Tibial artery (tissue), 4 donors: ENCODE data around the gene PKD1L1.

ENCODE experiments used
- DNase-seq, 2 donors: peaks; one replicate each; pipeline ENCODE4 v3.0.0-alpha.2; 2019
- H3K27ac ChIP-seq, 2 donors: fragments of 200-600 bp; sonication (generic) in 1 of 2; 1 replicate in 1 of 2; 2 replicates in 1 of 2; pipeline ENCODE4 v1.5.1; 2018 to 2019; ENCODE audit warnings: mild to moderate bottlenecking in 1 of 2
- H3K27me3 ChIP-seq, 2 donors: fragments of 200-600 bp; sonication (generic) in 1 of 2; one replicate each; pipeline versions ENCODE4 v1.5.1 to v1.6.0; 2016 to 2019
- H3K36me3 ChIP-seq, 3 donors: fragments of 200-600 bp; sonication (generic) in 2 of 3; one replicate each; pipeline ENCODE4 v1.5.1; 2016 to 2019; ENCODE audit warnings: mild to moderate bottlenecking in 2 of 3
- H3K4me1 ChIP-seq, 4 donors: fragments of 200-600 bp; sonication (generic) in 2 of 4; 1 replicate in 3 of 4; 2 replicates in 1 of 4; pipeline ENCODE4 v1.5.1; 2016 to 2019
- H3K4me3 ChIP-seq, 2 donors: fragments of 200-600 bp; sonication (generic) in 1 of 2; 1 replicate in 1 of 2; 2 replicates in 1 of 2; pipeline ENCODE4 v1.5.1; 2018 to 2019; ENCODE audit warnings: mild to moderate bottlenecking in 2 of 2
- H3K9me3 ChIP-seq, 3 donors: fragments of 200-600 bp; sonication (generic) in 1 of 3; one replicate each; pipeline ENCODE4 v1.5.1; 2016 to 2019
- intact Hi-C: fragments of 100-400 bp; cut with DNase I; formaldehyde crosslinking; loops from one replicate; pipeline ENCODE4 v1.15.0; 2023; ENCODE audit warnings: low total_unique reads
- TF ChIP-seq, protein P1 (sequence below), 2 experiments: fragments of 200-600 bp in 1 of 2; fragments of 450-650 bp in 1 of 2; IDR thresholded peaks; one replicate each; pipeline ENCODE4 v1.5.1; 2017 to 2019; ENCODE audit warnings: antibody characterized with exemption in 2 of 2, mild to moderate bottlenecking in 1 of 2, moderate library complexity in 1 of 2

Gene PKD1L1

GRCh38 chr7:47875998-47876744 lies 72.1 kb downstream of the PKD1L1 start:
- TF ChIP-seq, protein P1, sequence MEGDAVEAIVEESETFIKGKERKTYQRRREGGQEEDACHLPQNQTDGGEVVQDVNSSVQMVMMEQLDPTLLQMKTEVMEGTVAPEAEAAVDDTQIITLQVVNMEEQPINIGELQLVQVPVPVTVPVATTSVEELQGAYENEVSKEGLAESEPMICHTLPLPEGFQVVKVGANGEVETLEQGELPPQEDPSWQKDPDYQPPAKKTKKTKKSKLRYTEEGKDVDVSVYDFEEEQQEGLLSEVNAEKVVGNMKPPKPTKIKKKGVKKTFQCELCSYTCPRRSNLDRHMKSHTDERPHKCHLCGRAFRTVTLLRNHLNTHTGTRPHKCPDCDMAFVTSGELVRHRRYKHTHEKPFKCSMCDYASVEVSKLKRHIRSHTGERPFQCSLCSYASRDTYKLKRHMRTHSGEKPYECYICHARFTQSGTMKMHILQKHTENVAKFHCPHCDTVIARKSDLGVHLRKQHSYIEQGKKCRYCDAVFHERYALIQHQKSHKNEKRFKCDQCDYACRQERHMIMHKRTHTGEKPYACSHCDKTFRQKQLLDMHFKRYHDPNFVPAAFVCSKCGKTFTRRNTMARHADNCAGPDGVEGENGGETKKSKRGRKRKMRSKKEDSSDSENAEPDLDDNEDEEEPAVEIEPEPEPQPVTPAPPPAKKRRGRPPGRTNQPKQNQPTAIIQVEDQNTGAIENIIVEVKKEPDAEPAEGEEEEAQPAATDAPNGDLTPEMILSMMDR (IDR thresholded peaks at IDR 0.05), result no peak
- DNase-seq, result no peak
- intact Hi-C loops, result no loop called here
- Histone ChIP-seq H3K4me1 (no peaks in the 10 kb centered on the region), H3K36me3 (no peaks in the 10 kb centered on the region), H3K27me3 (no peaks in the 10 kb centered on the region), H3K9me3 (no peaks in the 10 kb centered on the region), H3K27ac (no peak overlapping the region), H3K4me3 (no peak overlapping the region)

- H3K4me1 ChIP-seq, result no peaks in the 10 kb centered on the region
- TF ChIP-seq, protein P1 (IDR thresholded peaks at IDR 0.05), result no peak
- intact Hi-C loops, result no loop called here
- H3K27me3 ChIP-seq, result no peaks in the 10 kb centered on the region
- DNase-seq, result no peak
- H3K9me3 ChIP-seq, result no peaks in the 10 kb centered on the region
- no peak overlapping the region for H3K27ac ChIP-seq
- no peak overlapping the region for H3K4me3 ChIP-seq
- no peaks in the 10 kb centered on the region for H3K36me3 ChIP-seq
Measured at GRCh38 chr7:47875406-47875805, 72.9 kb downstream of the PKD1L1 start.

DNA sequence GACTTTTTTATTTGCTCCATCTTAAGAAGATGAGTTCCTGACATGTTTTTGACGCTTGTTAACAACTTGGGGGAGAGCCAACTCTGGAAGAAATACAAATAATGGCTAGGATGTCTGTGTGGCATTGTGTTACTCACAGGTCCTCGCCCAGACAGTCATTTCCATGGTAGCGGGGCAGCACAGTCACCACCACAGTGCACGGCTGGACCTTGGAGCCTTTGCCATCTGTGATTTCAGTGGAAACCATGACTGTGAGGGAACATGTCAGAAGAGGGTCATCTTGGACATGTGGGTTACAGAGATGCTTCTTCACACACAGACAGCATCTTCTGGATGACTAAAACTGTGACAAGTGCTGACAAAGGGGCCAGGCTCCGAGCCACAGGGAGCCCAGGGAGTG lies 74.5 kb downstream of the PKD1L1 start:
- TF ChIP-seq, protein P1 (IDR thresholded peaks at IDR 0.05), result no peak
- H3K4me1 ChIP-seq, result no peaks in the 10 kb centered on the region
- H3K36me3 ChIP-seq, result no peaks in the 10 kb centered on the region
- no peaks in the 10 kb centered on the region for H3K27me3 ChIP-seq
- H3K4me3 ChIP-seq, result no peak overlapping the region
- no peak for DNase-seq
- intact Hi-C loops, result no loop called here
- H3K27ac ChIP-seq, result no peak overlapping the region
- H3K9me3 ChIP-seq, result no peaks in the 10 kb centered on the region

DNA sequence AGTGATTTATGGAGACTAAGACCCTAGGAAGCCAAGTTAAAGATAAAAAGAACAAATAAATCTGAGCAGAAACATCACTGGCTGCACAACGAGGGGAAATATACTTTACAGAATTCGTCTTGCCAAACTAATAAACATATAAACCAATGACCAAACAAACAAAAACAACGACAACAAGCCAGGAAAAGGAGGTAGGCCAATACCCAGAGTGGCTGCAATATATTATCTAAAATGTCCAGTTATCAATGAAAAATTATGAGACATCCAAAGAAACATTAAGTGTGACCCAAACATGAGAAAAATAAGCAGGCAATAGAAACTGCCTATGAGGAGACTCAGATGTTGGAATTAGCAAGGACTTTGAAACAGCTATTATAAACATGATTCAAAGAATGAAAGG lies 81.0 kb downstream of the PKD1L1 start:
- no peak for DNase-seq
- no peak overlapping the region for H3K4me3 ChIP-seq
- H3K27ac ChIP-seq, result no peak overlapping the region
- no peaks in the 10 kb centered on the region for H3K27me3 ChIP-seq
- no peaks in the 10 kb centered on the region for H3K4me1 ChIP-seq
- no peaks in the 10 kb centered on the region for H3K36me3 ChIP-seq
- H3K9me3 ChIP-seq, result no peaks in the 10 kb centered on the region
- TF ChIP-seq, protein P1 (IDR thresholded peaks at IDR 0.05), result no peak
- intact Hi-C loops, result no loop called here

GRCh38 chr7:47866120-47866519 lies 82.1 kb downstream of the PKD1L1 start:
- Histone ChIP-seq H3K4me3 (no peak overlapping the region), H3K4me1 (no peaks in the 10 kb centered on the region), H3K36me3 (no peaks in the 10 kb centered on the region), H3K27me3 (no peaks in the 10 kb centered on the region), H3K27ac (no peak overlapping the region), H3K9me3 (no peaks in the 10 kb centered on the region)
- TF ChIP-seq, protein P1 (IDR thresholded peaks at IDR 0.05), result no peak
- no peak for DNase-seq
- intact Hi-C loops, result no loop called here
